Dedifferentiated amniotic fluid mesenchymal stem cell (primary cell): ENCODE results near the gene STK38L.
"Not testable (repeated sequence)": the region's sequence is repeated elsewhere in the genome, so short reads cannot be mapped to it uniquely, and the experiment has no call there.

Source experiments
- DNase-seq: peaks from one replicate; pipeline ENCODE4 v3.0.0-alpha.2; 2016; ENCODE audit errors: extremely low spot score

The STK38L gene

GRCh38 chr12:27226407-27226929, 17.6 kb upstream of the STK38L start:
- no peak for DNase-seq

- DNase-seq = no peak
Measured at GRCh38 chr12:27229367-27229766, 14.7 kb upstream of the STK38L start.

- not testable (repeated sequence) for DNase-seq
Measured at GRCh38 chr12:27231374-27231773, 12.7 kb upstream of the STK38L start.

GRCh38 chr12:27233814-27234213, 10.3 kb upstream of the STK38L start:
- DNase-seq = no peak

- DNase-seq = no peak
Measured at GRCh38 chr12:27236498-27236897, 7.6 kb upstream of the STK38L start.

- no peak for DNase-seq
Measured at GRCh38 chr12:27237790-27238771, 6.0 kb upstream of the STK38L start.

- DNase-seq = no peak
Measured at GRCh38 chr12:27243006-27243405, 1.1 kb upstream of the STK38L start.

GRCh38 chr12:27244689-27245488, 803 bp downstream of the STK38L start:
- no peak for DNase-seq

GRCh38 chr12:27246141-27246540, 2.1 kb downstream of the STK38L start:
- DNase-seq = no peak

GRCh38 chr12:27246774-27247173, 2.7 kb downstream of the STK38L start:
- no peak for DNase-seq

GRCh38 chr12:27252934-27253333, 8.8 kb downstream of the STK38L start:
- DNase-seq = no peak

GRCh38 chr12:27253347-27253746, 9.3 kb downstream of the STK38L start:
- no peak for DNase-seq

GRCh38 chr12:27255806-27256205, 11.7 kb downstream of the STK38L start:
- no peak for DNase-seq

GRCh38 chr12:27257104-27257843, 13.2 kb downstream of the STK38L start:
- no peak for DNase-seq

- DNase-seq = peak; percentile 39
Measured at GRCh38 chr12:27260746-27261145, 16.7 kb downstream of the STK38L start.

GRCh38 chr12:27261866-27262265, 17.8 kb downstream of the STK38L start:
- DNase-seq = no peak

- DNase-seq = no peak
Measured at GRCh38 chr12:27270148-27270547, 26.1 kb downstream of the STK38L start.

- DNase-seq = no peak
Measured at GRCh38 chr12:27271206-27271605, 27.1 kb downstream of the STK38L start.

GRCh38 chr12:27272373-27273028, 28.4 kb downstream of the STK38L start:
- no peak for DNase-seq

- no peak for DNase-seq
Measured at GRCh38 chr12:27273114-27273513, 29.0 kb downstream of the STK38L start.

- DNase-seq = no peak
Measured at GRCh38 chr12:27274706-27275105, 30.6 kb downstream of the STK38L start.
